Fibroblast of villous mesenchyme (primary cell): Measurements from ENCODE around the gene AKIP1. TPM values are rescaled to one million over a fixed set of nuclear protein-coding genes. Genes with fewer than 3 reads are reported as not detected.
"Not testable (repeated sequence)": the region's sequence is repeated elsewhere in the genome, so short reads cannot be mapped to it uniquely, and the experiment has no call there.

Experiments used
- DNase-seq: peaks from one replicate; pipeline ENCODE4 v3.0.0-alpha.2; 2010; ENCODE audit warnings: low read depth
- H3K4me3 ChIP-seq: 2 replicates; pipeline ENCODE4 v1.5.1; 2011; ENCODE audit warnings: low read depth, mild to moderate bottlenecking, low read length
- CTCF ChIP-seq: IDR thresholded peaks from 2 replicates; pipeline ENCODE4 v1.5.1; 2012; ENCODE audit warnings: low read depth, mild to moderate bottlenecking, low read length; ENCODE audit not compliant: insufficient read depth
- total RNA-seq: library from RNA; depleted of rRNA; stranded (reverse); fragments of >200 nt; gene quantifications from 2 replicates; pipeline ENCODE4 v1.2.3, GENCODE V29; 2012

The AKIP1 gene
- total RNA-seq, 1 donor, result 74.3 TPM

GRCh38 chr11:8928981-8929615 lies 18.1 kb downstream of the AKIP1 start:
- H3K4me3 ChIP-seq, result no peak overlapping the region
- DNase-seq, result peak; percentile 51
- TF ChIP-seq CTCF, result no peak

- H3K4me3 ChIP-seq, result no peak overlapping the region
- no peak for DNase-seq
- TF ChIP-seq CTCF, result no peak
Measured at GRCh38 chr11:8930456-8931175, 19.6 kb downstream of the AKIP1 start.

GRCh38 chr11:8932564-8933180 lies 21.7 kb downstream of the AKIP1 start, which contains the start of gene C11orf16:
Gene C11orf16 (minus strand): TSS chr11:8932947. CDS start chr11:8932308, 639 bp downstream.
- no peak for TF ChIP-seq CTCF
- no peak within 1 kb of the TSS for H3K4me3 ChIP-seq
- DNase-seq, result no peak

DNA sequence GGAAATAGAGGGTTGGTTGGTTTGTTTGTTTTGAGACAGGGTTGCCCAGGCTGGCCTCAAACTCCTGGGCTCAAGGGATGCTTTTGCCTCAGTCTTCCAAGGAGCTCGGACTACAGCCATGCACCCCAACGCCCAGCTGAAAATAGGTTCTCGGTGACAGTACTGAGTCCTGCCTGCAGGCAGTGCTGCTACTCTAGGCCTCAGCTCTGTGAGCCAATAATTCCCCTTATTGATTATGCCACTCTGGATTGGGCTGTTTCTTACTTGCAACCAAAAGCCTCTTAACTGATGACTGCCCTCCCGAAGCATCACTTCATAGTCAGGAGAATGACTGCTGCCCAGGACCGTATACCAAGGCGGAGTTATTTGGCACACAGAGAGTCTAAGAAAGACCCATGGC lies 22.9 kb downstream of the AKIP1 start:
- no peak for DNase-seq
- TF ChIP-seq CTCF, result no peak
- H3K4me3 ChIP-seq, result no peak overlapping the region

- peak overlapping the region; percentile 18 for H3K4me3 ChIP-seq
- DNase-seq, result peak; percentile 94
- no peak for TF ChIP-seq CTCF
Measured at GRCh38 chr11:8934742-8935488, 23.9 kb downstream of the AKIP1 start.

DNA sequence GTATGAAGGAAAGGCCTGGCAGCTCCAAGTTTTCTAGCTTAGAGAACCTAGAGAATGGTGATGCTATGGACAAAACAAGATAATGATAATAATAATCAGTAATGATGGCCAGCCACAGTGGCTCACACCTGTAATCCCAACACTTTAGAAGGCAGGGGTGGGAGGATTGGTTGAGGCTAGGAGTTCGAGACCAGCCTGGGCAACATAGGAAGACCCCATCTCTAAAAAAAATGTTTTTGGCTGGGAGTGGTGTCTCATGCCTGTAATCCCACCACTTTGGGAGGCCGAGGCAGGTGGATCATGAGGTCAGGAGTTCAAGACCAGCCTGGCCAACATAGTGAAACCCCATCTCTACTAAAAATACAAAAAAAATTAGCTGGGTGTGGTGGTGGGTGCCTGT lies 24.8 kb downstream of the AKIP1 start:
- H3K4me3 ChIP-seq, DNase-seq: not testable (repeated sequence)

GRCh38 chr11:8937159-8937558 lies 26.2 kb downstream of the AKIP1 start:
- no peak for TF ChIP-seq CTCF
- H3K4me3 ChIP-seq, result no peak overlapping the region
- no peak for DNase-seq
